DOHH2 (cell line): ENCODE measurements around the gene CBL.

Experiments used
- CTCF ChIP-seq: fragments of 200-600 bp; sonication (generic); IDR thresholded peaks from one replicate; pipeline ENCODE4 v1.5.1; 2014; ENCODE audit warnings: antibody characterized with exemption, mild to moderate bottlenecking, low read depth, low read length; ENCODE audit not compliant: poor library complexity, severe bottlenecking
- EZH2phosphoT487 ChIP-seq: fragments of 200-600 bp; sonication (generic); IDR thresholded peaks from 2 replicates; pipeline ENCODE4 v1.6.1; 2017; ENCODE audit warnings: borderline replicate concordance, mild to moderate bottlenecking, antibody characterized with exemption, low read length, moderate library complexity, mixed read lengths

GRCh38 chr11:119249671-119250010, 43.5 kb downstream of the CBL start:
- TF ChIP-seq CTCF (no peak), EZH2phosphoT487 (no peak)
